A673 (cell line): ENCODE measurements around the gene TTI1.

Experiments
- CTCF ChIP-seq: fragments of 300-800, 200-600 bp; sonication (generic); conservative IDR thresholded peaks from 2 replicates; pipeline ENCODE4 v1.5.1; 2017; ENCODE audit warnings: low read depth, mild to moderate bottlenecking, antibody characterized with exemption, low read length, moderate library complexity, mixed read lengths
- EZH2 ChIP-seq: fragments of 200-600 bp; sonication (generic); IDR thresholded peaks from 2 replicates; pipeline ENCODE4 v1.6.1; 2017; ENCODE audit warnings: borderline replicate concordance, low read depth, mild to moderate bottlenecking, mixed read lengths, antibody characterized with exemption, low read length; ENCODE audit not compliant: poor library complexity, severe bottlenecking

DNA sequence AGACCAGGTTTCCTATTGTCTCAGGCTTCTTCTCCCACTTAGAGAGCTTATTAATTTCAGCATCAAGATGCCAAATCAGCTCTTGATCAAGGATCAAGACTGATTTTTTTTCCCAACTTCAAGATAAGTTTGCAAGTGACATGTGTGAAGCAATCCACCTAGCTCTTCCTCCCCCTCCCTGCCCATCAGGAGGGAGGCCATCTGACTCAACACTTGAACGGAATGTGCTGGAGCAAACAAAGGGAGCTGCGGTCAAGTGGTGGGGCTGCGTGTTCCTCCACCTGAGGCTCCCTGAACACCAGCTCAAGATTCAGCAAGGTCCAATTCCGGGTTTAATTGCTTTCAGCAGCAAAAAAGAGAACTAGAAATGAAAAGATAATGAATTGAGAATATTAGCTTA lies 38.7 kb downstream of the TTI1 start:
- TF ChIP-seq EZH2 (no peak), CTCF (no peak)
